Type B pancreatic cell (in vitro differentiated cells): Measurements from ENCODE around the gene PTPRR. TPM values are rescaled to one million over a fixed set of nuclear protein-coding genes. Genes with fewer than 3 reads are reported as not detected.

Source experiments
- DNase-seq: peaks from one replicate; pipeline ENCODE4 v3.0.0; 2021; ENCODE audit warnings: mixed read lengths; ENCODE audit not compliant: unreplicated experiment; ENCODE audit errors: extremely low spot score
- H3K27ac Mint-ChIP-seq: 2 replicates; pipeline ENCODE4 v1.8.0; 2021; ENCODE audit warnings: mild to moderate bottlenecking, mixed read lengths
- H3K27me3 Mint-ChIP-seq: 2 replicates; pipeline ENCODE4 v1.8.0; 2021; ENCODE audit warnings: mixed read lengths
- H3K36me3 Mint-ChIP-seq: 2 replicates; pipeline ENCODE4 v1.8.0; 2021; ENCODE audit warnings: mixed read lengths
- H3K4me1 Mint-ChIP-seq: one replicate; pipeline ENCODE4 v1.8.0; 2021; ENCODE audit warnings: mixed read lengths; ENCODE audit not compliant: unreplicated experiment
- H3K4me3 Mint-ChIP-seq: 2 replicates; pipeline ENCODE4 v1.8.0; 2021; ENCODE audit warnings: mild to moderate bottlenecking, mixed read lengths
- H3K9me3 Mint-ChIP-seq: 2 replicates; pipeline ENCODE4 v1.8.0; 2021; ENCODE audit warnings: mixed read lengths
- total RNA-seq: library from RNA; stranded (reverse); gene quantifications from 2 replicates; pipeline ENCODE4 v1.2.1, GENCODE V29; 2021; ENCODE audit warnings: low replicate concordance
- TF ChIP-seq, protein P1 (sequence below): fragments of 200-600 bp; sonication (generic); conservative IDR thresholded peaks from 2 replicates; pipeline ENCODE4 v1.5.0; 2021; ENCODE audit warnings: antibody characterized with exemption, mild to moderate bottlenecking

PTPRR gene
- total RNA-seq, 1 donor from 2014 or later: 0.77 TPM

DNA sequence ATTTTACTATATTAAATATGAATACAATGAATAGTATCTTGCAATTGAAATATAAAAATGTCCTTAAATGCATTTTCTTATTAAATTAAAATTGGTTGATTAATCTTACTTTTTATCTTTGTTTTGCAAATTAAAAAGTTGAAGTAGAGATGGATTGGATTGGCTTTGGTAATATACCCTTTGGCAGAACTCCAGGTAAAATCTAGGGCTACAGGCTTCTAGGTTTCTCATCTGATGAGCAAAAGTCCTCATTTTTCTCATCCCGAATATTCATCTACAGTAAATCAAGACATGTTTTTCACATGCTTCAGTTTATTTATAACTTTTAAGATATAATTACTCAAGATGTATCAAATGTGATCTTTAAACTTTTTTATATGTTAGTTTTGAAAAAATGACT lies 2.2 kb downstream of the PTPRR start:
- Mint-ChIP-seq H3K27me3 (peaks cover 69% of the 10 kb centered on the region), H3K4me3 (no peak overlapping the region), H3K36me3 (no peaks in the 10 kb centered on the region), H3K27ac (no peak overlapping the region), H3K4me1 (peaks cover 9% of the 10 kb centered on the region), H3K9me3 (no peaks in the 10 kb centered on the region)
- DNase-seq: no peak
- TF ChIP-seq, protein P1, sequence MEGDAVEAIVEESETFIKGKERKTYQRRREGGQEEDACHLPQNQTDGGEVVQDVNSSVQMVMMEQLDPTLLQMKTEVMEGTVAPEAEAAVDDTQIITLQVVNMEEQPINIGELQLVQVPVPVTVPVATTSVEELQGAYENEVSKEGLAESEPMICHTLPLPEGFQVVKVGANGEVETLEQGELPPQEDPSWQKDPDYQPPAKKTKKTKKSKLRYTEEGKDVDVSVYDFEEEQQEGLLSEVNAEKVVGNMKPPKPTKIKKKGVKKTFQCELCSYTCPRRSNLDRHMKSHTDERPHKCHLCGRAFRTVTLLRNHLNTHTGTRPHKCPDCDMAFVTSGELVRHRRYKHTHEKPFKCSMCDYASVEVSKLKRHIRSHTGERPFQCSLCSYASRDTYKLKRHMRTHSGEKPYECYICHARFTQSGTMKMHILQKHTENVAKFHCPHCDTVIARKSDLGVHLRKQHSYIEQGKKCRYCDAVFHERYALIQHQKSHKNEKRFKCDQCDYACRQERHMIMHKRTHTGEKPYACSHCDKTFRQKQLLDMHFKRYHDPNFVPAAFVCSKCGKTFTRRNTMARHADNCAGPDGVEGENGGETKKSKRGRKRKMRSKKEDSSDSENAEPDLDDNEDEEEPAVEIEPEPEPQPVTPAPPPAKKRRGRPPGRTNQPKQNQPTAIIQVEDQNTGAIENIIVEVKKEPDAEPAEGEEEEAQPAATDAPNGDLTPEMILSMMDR: no peak

DNA sequence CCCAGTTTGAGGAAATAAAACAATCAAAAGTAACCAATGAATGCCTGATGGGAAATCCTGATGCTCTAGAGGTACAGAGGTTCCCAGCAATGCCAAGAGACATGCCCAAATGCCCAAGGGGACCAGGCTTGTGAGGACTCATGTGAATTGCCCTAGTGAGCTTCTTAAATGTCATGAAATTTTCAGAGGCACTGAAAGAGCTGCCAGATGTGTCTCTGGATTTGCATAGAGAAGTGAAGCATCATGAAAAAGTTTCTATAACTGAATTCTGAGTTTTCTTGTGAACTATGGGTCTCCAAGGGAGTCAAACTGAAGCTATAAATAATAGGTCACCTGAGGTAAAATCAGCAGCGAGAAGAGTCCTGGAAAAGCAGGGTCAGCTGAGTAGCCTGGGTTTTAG lies 9.9 kb downstream of the PTPRR start:
- H3K27me3 Mint-ChIP-seq: peaks cover 17% of the 10 kb centered on the region

DNA sequence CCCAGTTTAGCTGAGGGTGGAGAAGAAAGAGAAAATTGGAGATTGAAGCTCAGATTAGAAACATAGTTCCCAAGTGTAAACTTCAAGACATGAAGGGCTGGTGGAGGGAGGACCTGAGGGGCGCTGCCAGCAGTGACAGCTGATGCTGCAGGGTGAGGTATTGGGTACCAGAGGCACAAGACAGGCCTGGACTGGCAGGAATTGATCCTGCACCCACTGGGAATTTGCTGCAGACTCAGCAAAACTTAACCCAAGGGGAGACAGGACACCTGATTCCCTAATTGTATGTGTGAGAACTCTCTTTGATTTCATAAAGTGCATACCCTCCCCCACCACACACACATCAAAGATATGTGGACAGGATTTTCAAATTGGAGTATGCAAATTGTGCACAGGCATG lies 11.6 kb downstream of the PTPRR start:
- Mint-ChIP-seq H3K36me3 (no peaks in the 10 kb centered on the region), H3K27me3 (peaks cover 13% of the 10 kb centered on the region), H3K9me3 (no peaks in the 10 kb centered on the region), H3K4me3 (no peak overlapping the region), H3K4me1 (no peaks in the 10 kb centered on the region), H3K27ac (no peak overlapping the region)
- TF ChIP-seq, protein P1: no peak
- DNase-seq: no peak

More for the DNA sequence above, 9.9 kb downstream of the PTPRR start:
- Mint-ChIP-seq H3K9me3 (no peaks in the 10 kb centered on the region), H3K4me3 (no peak overlapping the region), H3K36me3 (no peaks in the 10 kb centered on the region), H3K4me1 (no peaks in the 10 kb centered on the region), H3K27ac (no peak overlapping the region)
- no peak for DNase-seq
- TF ChIP-seq, protein P1: no peak

DNA sequence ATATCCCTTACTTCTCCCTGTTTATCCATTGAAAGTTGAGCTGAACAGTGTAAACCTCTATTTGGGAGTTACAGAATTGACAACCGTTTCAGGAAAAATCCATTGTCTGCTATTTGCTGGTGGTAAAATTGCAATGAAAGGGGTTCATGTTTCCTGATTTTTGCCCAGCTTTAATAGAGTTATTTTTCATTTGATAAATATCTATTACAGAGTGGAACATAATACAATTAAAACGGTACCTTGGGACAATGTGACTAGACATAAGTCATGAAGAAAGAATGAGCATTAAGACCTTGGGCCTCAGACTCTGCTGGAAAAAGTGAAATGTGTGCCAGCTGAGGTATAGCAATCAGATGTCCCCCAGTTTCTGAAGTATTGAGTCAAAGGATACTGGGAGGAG lies 13.1 kb downstream of the PTPRR start:
- no peak overlapping the region for H3K4me3 Mint-ChIP-seq
- no peaks in the 10 kb centered on the region for H3K9me3 Mint-ChIP-seq
- H3K27me3 Mint-ChIP-seq: peaks cover 14% of the 10 kb centered on the region
- no peak for DNase-seq
- no peaks in the 10 kb centered on the region for H3K4me1 Mint-ChIP-seq
- H3K27ac Mint-ChIP-seq: no peak overlapping the region
- TF ChIP-seq, protein P1: no peak
- no peaks in the 10 kb centered on the region for H3K36me3 Mint-ChIP-seq

DNA sequence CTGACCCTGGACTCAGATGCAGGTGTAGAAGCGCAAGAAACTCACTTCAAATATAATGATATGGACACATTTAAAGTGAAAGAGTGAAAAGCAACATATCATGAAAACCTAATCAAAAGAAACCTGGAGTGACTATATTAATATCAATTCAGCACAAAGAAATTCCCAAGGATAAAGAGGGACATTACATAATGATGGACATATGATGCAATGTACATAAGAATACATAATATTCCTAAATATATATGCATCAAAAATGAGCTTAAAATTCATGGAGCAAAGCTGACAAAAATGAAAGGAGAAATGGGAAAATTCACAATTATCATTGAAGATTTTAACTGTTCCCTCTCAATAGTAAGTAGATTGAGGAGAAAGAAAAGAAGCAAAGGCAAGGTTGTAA lies 24.6 kb downstream of the PTPRR start:
- TF ChIP-seq, protein P1: no peak
- no peaks in the 10 kb centered on the region for H3K36me3 Mint-ChIP-seq
- H3K4me3 Mint-ChIP-seq: no peak overlapping the region
- no peak overlapping the region for H3K27ac Mint-ChIP-seq
- no peaks in the 10 kb centered on the region for H3K27me3 Mint-ChIP-seq
- H3K4me1 Mint-ChIP-seq: no peaks in the 10 kb centered on the region
- no peaks in the 10 kb centered on the region for H3K9me3 Mint-ChIP-seq
- DNase-seq: no peak

DNA sequence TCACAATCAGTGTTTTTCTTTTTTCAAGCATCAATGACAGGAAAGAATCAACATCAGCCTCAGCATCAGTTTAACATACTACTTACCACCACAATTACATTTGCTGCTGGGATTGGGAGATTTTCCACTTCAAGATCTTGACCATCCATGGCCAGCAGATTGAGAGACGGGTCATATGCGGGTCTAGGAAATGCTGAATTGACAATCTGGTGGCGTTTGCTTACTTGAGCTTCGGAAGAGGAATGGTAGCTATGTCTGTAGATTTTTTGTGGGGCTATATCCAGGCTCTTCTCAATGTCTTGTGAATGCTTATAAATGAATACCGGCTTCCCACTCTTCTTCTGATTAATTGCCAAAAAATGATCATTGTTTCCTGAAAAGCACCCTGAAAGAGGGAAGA lies 27.9 kb downstream of the PTPRR start:
- TF ChIP-seq, protein P1: no peak
- DNase-seq: no peak
- H3K4me1 Mint-ChIP-seq: no peaks in the 10 kb centered on the region
- no peaks in the 10 kb centered on the region for H3K9me3 Mint-ChIP-seq
- H3K27ac Mint-ChIP-seq: no peak overlapping the region
- no peak overlapping the region for H3K4me3 Mint-ChIP-seq
- no peaks in the 10 kb centered on the region for H3K27me3 Mint-ChIP-seq
- no peaks in the 10 kb centered on the region for H3K36me3 Mint-ChIP-seq
